ENCODE results near the gene ANAPC15. TPM values are rescaled to one million over a fixed set of nuclear protein-coding genes. Genes with fewer than 3 reads are reported as not detected.

The ANAPC15 gene
- total and polyA plus RNA-seq, 2 of the 4 experiments (the other 2 are of a cell fraction) = 66.3 to 84.2 TPM

DNA sequence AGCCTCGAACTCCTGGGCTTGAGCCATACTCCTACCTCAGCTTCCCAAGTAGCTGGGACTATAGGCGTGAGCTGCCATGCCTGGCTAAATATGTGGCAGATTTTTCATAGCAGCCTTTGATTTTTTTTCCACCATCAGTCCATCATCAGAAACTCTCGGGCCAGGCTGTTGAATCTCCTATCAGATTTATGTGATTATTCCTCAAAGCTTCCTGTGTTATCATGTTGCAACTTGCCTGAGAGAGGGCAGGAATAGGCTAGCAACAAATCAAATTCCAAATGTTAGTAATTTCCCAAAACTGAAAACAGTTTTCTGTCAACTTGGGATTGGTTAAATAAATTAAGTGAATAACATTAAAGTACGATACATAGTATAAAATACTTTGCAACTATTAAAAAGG, 28.4 kb downstream of the ANAPC15 start:
- H2BK120ac ChIP-seq (ENCODE audit: low read depth, low read length) = no peak overlapping the region
- no peak overlapping the region for H3K14ac ChIP-seq (replicated peaks; ENCODE audit: low read depth, low read length)
- no peak overlapping the region for H4K8ac ChIP-seq (ENCODE audit: low read depth in 2 of 2, low read length in 2 of 2)
- dilution Hi-C loops (cut with HindIII; ENCODE audit: low sequenced_read_pairs, unreplicated experiment) = no loop called here
- no CpG with 5 or more reads among the region's 4 CpGs for WGBS, 2 experiments (ENCODE audit: extremely low coverage in 2 of 2, insufficient read length in 1 of 2)
- H4K91ac ChIP-seq (ENCODE audit: insufficient read depth, low read depth, low read length) = no peak overlapping the region
- H2AK9ac ChIP-seq (replicated peaks; ENCODE audit: low read depth, low read length, poor library complexity) = no peak overlapping the region
- H3K4me2 ChIP-seq (ENCODE audit: low read depth, low read length) = no peak overlapping the region
- no peaks in the 10 kb centered on the region for H3K27me3 ChIP-seq (ENCODE audit: control insufficient read depth, insufficient read depth, low read length)
- H2AFZ ChIP-seq (replicated peaks; ENCODE audit: low read length, poor library complexity) = no peak overlapping the region
- H2BK15ac ChIP-seq (ENCODE audit: low read depth, low read length) = no peak overlapping the region
- H3K36me3 ChIP-seq (ENCODE audit: control insufficient read depth, insufficient read depth, low read length) = peaks cover 6% of the 10 kb centered on the region
- CTCF ChIA-PET = interaction anchor here (3.4 kb wide), 1 partner anchor 59 kb away, joined by 12 read pairs; no protein-coding TSS in a partner anchor
- DNase-seq (no peak), ATAC-seq (ENCODE audit: low read depth) (no peak)
- H3K18ac ChIP-seq (ENCODE audit: low read depth, low read length) = no peak overlapping the region
- no peaks in the 10 kb centered on the region for H3K9me3 ChIP-seq (ENCODE audit: control insufficient read depth, insufficient read depth, low read length)
- no peaks in the 10 kb centered on the region; the same call in 1 of the 2 replicates for H3K4me1 ChIP-seq (ENCODE audit: control insufficient read depth, insufficient read depth, low read length)
- H2BK20ac ChIP-seq (ENCODE audit: low read depth, low read length) = no peak overlapping the region
- TF ChIP-seq CTCF (conservative IDR thresholded peaks at IDR 0.05; ENCODE audit: low read depth, low read length) (no peak), RAD21 (IDR thresholded peaks at IDR 0.05; ENCODE audit: low read length) (no peak), SMC3 (IDR thresholded peaks at IDR 0.05; ENCODE audit: low read depth, low read length) (no peak)
- intact Hi-C loops (cut with micrococcal nuclease) = no loop called here
- H3K4me3 ChIP-seq (ENCODE audit: insufficient read depth, low read depth, low read length) = no peak overlapping the region
- H3K4ac ChIP-seq (ENCODE audit: low read depth, low read length) = no peak overlapping the region
- POLR2A ChIA-PET (ENCODE audit: unreplicated experiment) = no interaction called here
- H4K20me1 ChIP-seq (ENCODE audit: insufficient read depth, low read length) = no peaks in the 10 kb centered on the region
- no peak overlapping the region for H3K27ac ChIP-seq (ENCODE audit: insufficient read depth, low read length)
- no peak overlapping the region for H3K56ac ChIP-seq (ENCODE audit: extremely low read depth, insufficient read depth, low read length)
- no peak overlapping the region for H2BK5ac ChIP-seq (ENCODE audit: low read depth, low read length, poor library complexity, severe bottlenecking)
- H3K9me1 ChIP-seq (ENCODE audit: insufficient read depth, low read length) = no peaks in the 10 kb centered on the region
- BruUV-seq (replicated peaks) = no TSS peak
- in situ Hi-C loops (cut with MboI; ENCODE audit: low sequenced_read_pairs) = no loop called here
- H2AK5ac ChIP-seq (ENCODE audit: low read depth, low read length) = no peak overlapping the region
- no peak overlapping the region for H4K5ac ChIP-seq (ENCODE audit: low read depth, low read length)
- no peak overlapping the region for H3K9ac ChIP-seq (ENCODE audit: low read depth, low read length)
- H3K23ac ChIP-seq (ENCODE audit: low read depth, low read length) = no peak overlapping the region
- H3K79me1 ChIP-seq (ENCODE audit: low read depth in 1 of 2, low read length in 2 of 2) = peaks cover 8 to 28% of the 10 kb centered on the region in 2 experiments; a peak in 3 of 4 replicates
